SU-DHL-6 (cell line): ENCODE data around the gene ITGA8.

Experiments used
- CTCF ChIP-seq: fragments of 200-600 bp; sonication (generic); IDR thresholded peaks from one replicate; pipeline ENCODE4 v1.5.1; 2017; ENCODE audit warnings: antibody characterized with exemption, mild to moderate bottlenecking, low read length, moderate library complexity; ENCODE audit not compliant: insufficient read depth, poor library complexity, severe bottlenecking
- EZH2phosphoT487 ChIP-seq: fragments of 200-600 bp; sonication (generic), shearing (Covaris generic); conservative IDR thresholded peaks from 2 replicates; pipeline ENCODE4 v1.6.1; 2018; ENCODE audit warnings: mild to moderate bottlenecking, antibody characterized with exemption, low read length, moderate library complexity, mixed read lengths

- no peak for TF ChIP-seq EZH2phosphoT487
- no peak for TF ChIP-seq CTCF
Measured at GRCh38 chr10:15478950-15479349, 240.8 kb downstream of the ITGA8 start.
